Measurements from ENCODE around the gene SEMA3C. TPM values are rescaled to one million over a fixed set of nuclear protein-coding genes. Genes with fewer than 3 reads are reported as not detected.
A peak's percentile ranks its signal among the peaks of the same experiment; 100 is the strongest.

Gene SEMA3C
- total RNA-seq: 100 to 1,000 TPM; 213 to 298 (median 250) TPM
- 10 to 100 TPM in 1 of 3 donors, 1 to 10 TPM in 2; 8.4 to 20.6 (median 8.6) TPM for polyA plus RNA-seq

DNA sequence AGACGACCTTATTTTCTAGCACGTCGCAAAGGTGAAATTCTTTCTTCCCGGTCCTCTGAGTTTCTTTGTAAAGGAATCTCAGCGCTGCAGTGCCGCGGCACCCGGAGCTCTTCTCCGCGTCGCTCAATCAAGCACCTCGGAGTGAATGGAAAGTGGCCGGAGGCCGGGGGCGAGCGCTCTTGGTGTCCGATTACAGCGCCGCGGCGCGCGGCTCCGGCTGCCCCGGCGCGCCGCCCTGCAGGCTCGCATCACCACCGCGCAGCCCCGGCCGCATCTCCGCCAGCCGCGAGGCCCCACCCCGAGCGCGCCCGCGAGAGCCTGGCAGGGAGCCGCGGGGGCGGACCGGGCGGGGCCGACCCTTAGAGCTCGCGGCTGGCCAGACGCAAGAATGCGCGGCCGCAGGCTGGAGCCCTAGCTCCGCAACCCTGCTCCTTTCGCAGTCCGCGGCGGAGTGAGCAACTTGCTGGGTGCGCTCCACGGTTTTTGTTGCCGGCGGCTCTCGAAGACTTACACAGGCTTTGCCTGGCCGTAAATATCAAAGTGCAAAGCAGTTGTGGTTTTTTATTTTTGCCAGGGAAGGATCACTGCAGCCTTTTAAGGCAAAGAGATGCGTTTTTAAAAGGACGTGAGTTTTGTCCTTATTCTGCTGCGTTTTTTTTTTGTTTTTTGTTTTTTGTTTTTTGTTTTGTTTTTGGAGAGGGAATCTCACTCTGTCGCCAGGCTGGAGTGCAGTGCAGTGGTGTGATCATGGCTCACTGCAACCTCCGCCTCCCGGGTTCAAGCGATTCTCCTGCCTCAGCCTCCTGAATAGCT is at the start of gene SEMA3C:
Gene SEMA3C, minus strand, starts transcription at position 143 of the 813 bp plus-strand sequence. CDS start 2,270 bp downstream, outside the sequence.
- Histone ChIP-seq H3K4me1 (peaks cover 0 to 41% (median 27%) of the 10 kb centered on the region in 4 donors), H3K9me3 (no peaks in the 10 kb centered on the region), H3K36me3 (peaks cover 0 to 12% (median 2%) of the 10 kb centered on the region in 4 donors), H3K27ac (peak within 1 kb of the TSS; percentile 80 to 91 (median 84)), H3K4me3 (peak within 1 kb of the TSS; percentile 46 to 70 (median 64)), H3K27me3 (no peaks in the 10 kb centered on the region)
- WGBS, 2 donors: 1 to 4% methylated on average over 71 of the region's 71 CpGs
- intact Hi-C loops (cut with DNase I): loop anchor here (5.0 kb wide), 4 partner anchors 137 to 528 kb away; no protein-coding TSS in a partner anchor
- DNase-seq: peak; percentile 96
- TF ChIP-seq, protein P1, sequence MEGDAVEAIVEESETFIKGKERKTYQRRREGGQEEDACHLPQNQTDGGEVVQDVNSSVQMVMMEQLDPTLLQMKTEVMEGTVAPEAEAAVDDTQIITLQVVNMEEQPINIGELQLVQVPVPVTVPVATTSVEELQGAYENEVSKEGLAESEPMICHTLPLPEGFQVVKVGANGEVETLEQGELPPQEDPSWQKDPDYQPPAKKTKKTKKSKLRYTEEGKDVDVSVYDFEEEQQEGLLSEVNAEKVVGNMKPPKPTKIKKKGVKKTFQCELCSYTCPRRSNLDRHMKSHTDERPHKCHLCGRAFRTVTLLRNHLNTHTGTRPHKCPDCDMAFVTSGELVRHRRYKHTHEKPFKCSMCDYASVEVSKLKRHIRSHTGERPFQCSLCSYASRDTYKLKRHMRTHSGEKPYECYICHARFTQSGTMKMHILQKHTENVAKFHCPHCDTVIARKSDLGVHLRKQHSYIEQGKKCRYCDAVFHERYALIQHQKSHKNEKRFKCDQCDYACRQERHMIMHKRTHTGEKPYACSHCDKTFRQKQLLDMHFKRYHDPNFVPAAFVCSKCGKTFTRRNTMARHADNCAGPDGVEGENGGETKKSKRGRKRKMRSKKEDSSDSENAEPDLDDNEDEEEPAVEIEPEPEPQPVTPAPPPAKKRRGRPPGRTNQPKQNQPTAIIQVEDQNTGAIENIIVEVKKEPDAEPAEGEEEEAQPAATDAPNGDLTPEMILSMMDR (IDR thresholded peaks at IDR 0.05): no peak
- TF ChIP-seq EP300 (IDR thresholded peaks at IDR 0.05): peak in 1 of 4 donors; percentile 19
- peak; percentile 64 to 65 for TF ChIP-seq POLR2A (IDR thresholded peaks at IDR 0.05)
- TF ChIP-seq POLR2AphosphoS5 (IDR thresholded peaks at IDR 0.05): peak; percentile 81 to 95 (median 92)

DNA sequence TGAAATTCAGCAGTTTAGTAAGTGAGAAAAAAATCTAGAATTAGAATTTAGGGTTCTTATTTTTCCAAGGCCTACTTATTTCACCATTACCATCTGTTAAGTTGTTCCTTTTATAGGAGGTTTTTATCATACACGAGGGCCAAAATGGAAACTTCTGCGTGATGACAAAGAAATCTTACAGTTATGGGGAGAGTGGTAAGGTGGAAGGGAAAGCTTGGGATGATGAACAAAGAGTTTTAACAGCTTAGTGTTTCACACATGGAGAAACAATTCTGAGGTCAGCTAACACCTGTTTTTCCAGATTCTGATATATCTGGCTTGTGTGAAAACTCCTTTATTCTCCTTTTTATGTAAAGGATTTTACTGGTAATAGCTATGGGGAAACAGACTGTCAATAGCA is 49.8 kb upstream of the SEMA3C start:
- TF ChIP-seq EP300 (IDR thresholded peaks at IDR 0.05) (no peak), POLR2AphosphoS5 (IDR thresholded peaks at IDR 0.05) (no peak), POLR2A (IDR thresholded peaks at IDR 0.05) (no peak)
- TF ChIP-seq, protein P1 (IDR thresholded peaks at IDR 0.05): no peak
- no peak for DNase-seq
- H3K4me1 ChIP-seq: peaks cover 0 to 10% (median 4%) of the 10 kb centered on the region in 4 donors
- no peaks in the 10 kb centered on the region for H3K36me3 ChIP-seq
- no peaks in the 10 kb centered on the region for H3K27me3 ChIP-seq
- intact Hi-C loops (cut with DNase I): no loop called here
- WGBS, 2 donors: 89 to 90% methylated on average over 2 of the region's 2 CpGs
- H3K4me3 ChIP-seq: no peak overlapping the region
- no peaks in the 10 kb centered on the region for H3K9me3 ChIP-seq
- no peak overlapping the region for H3K27ac ChIP-seq

DNA sequence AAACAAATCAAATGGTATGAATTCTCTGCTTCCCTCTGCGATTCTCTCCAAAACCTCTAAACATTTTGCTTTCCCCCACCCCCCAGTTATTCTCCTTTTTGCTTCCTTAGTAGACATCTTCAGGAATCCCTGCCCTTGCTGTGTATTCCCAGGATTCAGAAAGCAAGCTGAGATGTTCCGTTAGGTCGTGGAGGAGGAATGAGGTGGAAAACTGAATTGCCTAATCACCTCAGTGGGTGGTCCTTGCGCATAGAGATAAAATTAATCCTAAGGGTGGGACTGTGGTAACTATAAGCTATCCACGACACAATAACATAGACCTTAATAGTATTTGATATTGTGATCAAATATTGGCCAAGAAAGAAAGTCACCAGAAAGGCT is 49.1 kb upstream of the SEMA3C start:
- no peak for TF ChIP-seq POLR2AphosphoS5 (IDR thresholded peaks at IDR 0.05)
- TF ChIP-seq EP300 (IDR thresholded peaks at IDR 0.05): no peak
- TF ChIP-seq, protein P1 (IDR thresholded peaks at IDR 0.05): no peak
- TF ChIP-seq POLR2A (IDR thresholded peaks at IDR 0.05): no peak
- Histone ChIP-seq H3K36me3 (no peaks in the 10 kb centered on the region), H3K27me3 (no peaks in the 10 kb centered on the region), H3K9me3 (no peaks in the 10 kb centered on the region), H3K4me3 (no peak overlapping the region), H3K4me1 (peaks cover 0 to 10% (median 4%) of the 10 kb centered on the region in 4 donors), H3K27ac (no peak overlapping the region)
- 89 to 91% methylated on average over 5 of the region's 5 CpGs for WGBS, 2 donors
- intact Hi-C loops (cut with DNase I): no loop called here
- no peak for DNase-seq

DNA sequence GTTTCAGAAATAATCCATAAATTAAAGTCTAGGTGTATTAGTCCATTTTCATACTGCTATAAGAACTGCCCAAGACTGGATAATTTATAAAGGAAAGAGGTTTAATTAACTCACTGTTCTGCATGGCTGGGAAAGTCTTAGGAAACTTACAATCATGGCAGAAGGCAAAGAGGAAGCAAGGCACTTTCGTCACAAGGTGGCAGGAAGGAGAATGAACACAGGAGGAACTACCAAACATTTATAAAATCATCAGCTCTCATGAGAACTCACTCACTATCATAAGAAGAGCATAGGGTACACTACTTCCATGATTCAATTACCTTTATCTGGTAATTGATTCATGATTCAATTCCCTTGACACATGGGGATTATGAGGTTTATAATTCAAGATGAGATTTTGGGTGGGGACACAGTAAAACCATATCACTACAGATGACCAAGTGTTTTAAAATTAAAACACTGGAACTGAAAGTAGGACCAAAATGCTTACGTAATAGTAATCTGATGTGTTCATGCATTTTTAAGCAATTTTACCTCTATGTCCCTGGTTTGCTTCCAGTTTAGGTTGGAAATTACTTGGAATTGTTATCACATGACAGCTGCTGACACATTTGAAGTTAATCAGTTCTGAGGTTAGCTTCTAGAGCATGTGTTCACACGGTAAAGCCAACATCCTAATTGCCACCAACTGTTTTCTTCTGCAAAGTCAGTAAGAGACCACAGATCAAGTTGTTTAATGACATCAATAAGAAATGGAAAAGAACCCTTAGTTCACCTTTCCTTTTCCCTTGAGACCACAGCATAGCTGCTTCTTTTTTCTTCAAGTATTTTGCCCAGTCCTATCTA is 48.4 kb upstream of the SEMA3C start:
- no peaks in the 10 kb centered on the region for H3K9me3 ChIP-seq
- H3K4me3 ChIP-seq: no peak overlapping the region
- intact Hi-C loops (cut with DNase I): no loop called here
- 75 to 78% methylated on average over 3 of the region's 3 CpGs for WGBS, 2 donors
- H3K4me1 ChIP-seq: peaks cover 0 to 10% (median 4%) of the 10 kb centered on the region in 4 donors
- TF ChIP-seq POLR2AphosphoS5 (IDR thresholded peaks at IDR 0.05) (no peak), EP300 (IDR thresholded peaks at IDR 0.05) (no peak), POLR2A (IDR thresholded peaks at IDR 0.05) (no peak)
- TF ChIP-seq, protein P1 (IDR thresholded peaks at IDR 0.05): no peak
- DNase-seq: no peak
- no peak overlapping the region for H3K27ac ChIP-seq
- no peaks in the 10 kb centered on the region for H3K36me3 ChIP-seq
- no peaks in the 10 kb centered on the region for H3K27me3 ChIP-seq

All from sigmoid colon (tissue), 7 donors.